Measurements from ENCODE around the gene AGPS.

GRCh38 chr2:177496921-177497320, 104.3 kb downstream of the AGPS start:
- no peak for TF ChIP-seq CTCF (conservative IDR thresholded peaks at IDR 0.05; ENCODE audit: low read length)
- TF ChIP-seq EZH2phosphoT487 (IDR thresholded peaks at IDR 0.05; ENCODE audit: borderline replicate concordance, low read depth, low read length): no peak
